Stimulated activated CD8-positive, alpha-beta memory T cell treated with anti-CD3 and anti-CD28 coated beads, Interleukin-4, amount 100 ng/mL, for 48 hours (primary cell): ENCODE measurements around the gene KIR3DL2.
"Not testable (repeated sequence)": the region's sequence is repeated elsewhere in the genome, so short reads cannot be mapped to it uniquely, and the experiment has no call there.

Experiments
- DNase-seq: peaks from one replicate; pipeline ENCODE4 v3.0.0-alpha.2; 2020

Gene KIR3DL2

DNA sequence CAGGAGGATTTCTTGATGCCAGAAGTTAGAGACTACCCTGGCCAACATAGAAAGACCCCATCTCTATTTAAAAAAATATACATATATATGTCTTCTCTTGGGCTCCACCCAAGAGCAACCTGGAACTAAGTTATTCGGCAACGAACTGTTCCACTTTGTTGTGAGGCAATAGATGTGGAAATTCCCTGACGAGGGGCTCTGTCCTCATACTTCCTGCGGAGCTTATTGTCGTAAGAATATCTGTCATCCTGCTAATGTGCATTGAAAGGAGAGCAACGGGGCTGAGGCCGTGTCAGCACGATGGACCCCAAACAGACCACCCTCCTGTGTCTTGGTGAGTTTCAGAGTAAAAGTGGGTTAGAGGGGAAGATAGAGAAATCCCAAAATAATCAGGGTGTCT, 23.7 kb downstream of the KIR3DL2 start, which contains the start of gene FCAR:
Gene FCAR, plus strand, starts transcription at position 246 of the 400 bp plus-strand sequence. Its CDS starts 55 bp downstream, at position 301.
- no peak for DNase-seq

DNA sequence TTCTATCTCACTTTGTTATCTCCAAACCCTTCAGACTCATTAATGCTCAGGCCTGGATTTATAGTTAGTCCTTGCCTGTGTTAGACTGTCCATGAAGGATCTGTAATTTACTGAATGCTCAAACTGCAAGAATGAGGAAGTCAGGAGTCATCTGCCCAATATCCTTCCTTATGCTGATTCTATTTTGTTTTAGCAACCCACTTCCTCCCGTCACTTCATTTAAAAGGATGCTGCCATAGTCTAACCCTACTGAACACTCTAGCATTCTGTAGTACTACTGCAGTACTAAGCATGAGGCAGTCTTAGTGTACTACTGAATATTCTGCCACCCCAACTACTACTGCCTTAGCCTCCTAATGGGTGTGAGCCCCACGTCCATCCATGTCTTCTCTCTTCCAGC, 25.3 kb downstream of the KIR3DL2 start:
- DNase-seq, result no peak

DNA sequence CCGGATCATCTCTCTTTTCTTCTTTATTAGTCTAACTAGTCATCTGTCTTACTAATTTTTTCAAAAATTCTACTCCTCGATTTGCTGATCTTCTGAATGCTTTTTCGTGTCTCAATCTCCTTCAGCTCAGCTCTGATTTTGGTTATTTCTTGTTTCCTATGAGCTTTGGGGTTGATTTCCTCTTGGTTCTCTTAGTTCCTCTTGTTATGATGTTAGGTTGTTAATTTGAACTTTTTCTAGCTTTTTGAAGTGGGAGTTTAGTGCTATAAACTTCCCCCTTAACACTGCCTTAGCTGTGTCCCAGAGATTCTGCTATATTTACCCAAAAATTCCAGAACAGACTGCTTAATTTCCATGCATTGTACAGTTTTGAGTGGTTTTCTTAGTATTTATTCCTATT, 27.2 kb downstream of the KIR3DL2 start:
- no peak for DNase-seq

DNA sequence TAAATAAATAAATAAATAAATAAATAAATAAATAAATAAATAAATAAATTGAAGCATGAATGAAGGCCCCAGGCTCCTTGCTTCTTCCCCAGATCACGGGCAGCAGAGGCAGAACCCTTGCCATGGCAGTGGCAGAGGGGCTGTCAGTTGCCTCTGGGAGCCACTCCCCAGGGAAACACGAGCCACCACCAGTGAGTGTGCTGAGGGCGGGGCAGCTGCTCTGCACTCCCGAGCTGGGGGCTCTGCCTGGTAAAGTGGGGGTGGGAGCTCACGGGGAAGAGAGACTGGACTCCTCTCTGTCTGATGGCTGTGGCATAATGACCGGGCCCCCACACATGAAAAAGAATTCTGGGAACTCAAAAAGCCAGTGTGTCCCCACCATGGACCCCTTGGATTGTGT, 31.6 kb downstream of the KIR3DL2 start:
- DNase-seq, result no peak

DNA sequence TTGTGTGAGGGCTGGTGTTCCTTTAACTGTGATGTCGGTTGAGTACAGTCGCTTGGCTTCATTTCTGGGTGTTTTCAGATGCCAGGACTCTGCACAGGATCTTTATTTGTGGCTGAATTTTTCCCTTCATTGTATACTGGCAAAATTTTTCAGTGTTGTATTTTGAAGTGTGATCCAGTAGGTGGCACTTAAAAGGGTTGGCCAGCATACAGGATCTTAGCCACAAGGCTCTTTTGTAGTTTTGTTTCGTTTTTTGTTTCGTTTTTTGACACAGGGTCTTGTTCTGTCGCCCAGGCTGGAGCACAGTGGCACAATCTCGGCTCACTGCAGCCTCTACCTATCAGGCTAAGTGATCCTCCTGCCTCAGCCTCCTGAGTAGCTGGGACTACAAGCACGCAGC, 32.5 kb downstream of the KIR3DL2 start:
- no peak for DNase-seq

DNA sequence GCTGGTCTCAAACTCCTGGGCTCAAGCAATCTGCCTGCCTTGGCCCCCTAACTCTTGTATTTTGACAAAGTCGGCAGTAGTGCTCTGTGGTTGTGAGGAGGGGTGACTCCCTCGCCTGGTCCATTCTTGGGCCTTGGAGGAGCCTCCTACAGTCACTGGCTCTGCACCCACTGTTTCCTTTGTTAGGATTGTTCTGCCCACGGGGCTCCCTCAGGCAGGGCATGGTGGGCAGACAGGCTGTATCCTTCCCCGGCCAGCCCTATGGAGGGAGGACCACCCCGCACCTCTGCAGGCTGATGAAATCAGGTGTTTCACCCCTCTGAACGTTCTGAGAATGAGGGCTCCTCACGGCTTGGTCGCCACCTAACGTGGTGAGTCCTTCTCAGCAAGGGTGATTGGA, 33.0 kb downstream of the KIR3DL2 start:
- no peak for DNase-seq

DNA sequence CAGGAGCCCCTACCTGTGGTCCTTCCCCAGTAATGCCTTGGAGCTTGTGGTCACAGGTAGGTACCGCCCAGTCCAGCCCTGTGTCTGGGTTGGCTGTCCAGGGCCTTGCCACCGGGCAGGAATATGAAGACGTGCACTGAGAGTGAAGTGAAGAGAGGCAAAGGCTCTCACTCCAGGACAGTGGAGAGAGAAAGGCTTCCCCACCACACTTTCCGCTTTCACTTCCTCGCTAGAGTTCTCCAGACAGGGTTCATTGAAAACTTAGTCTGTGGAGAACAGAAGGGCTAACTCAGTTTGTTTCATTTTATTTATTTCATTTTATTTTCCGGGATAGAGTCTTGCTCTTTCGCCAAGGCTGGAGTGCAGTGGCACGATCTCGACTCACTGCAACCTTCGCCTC, 38.0 kb downstream of the KIR3DL2 start:
- DNase-seq, result no peak

DNA sequence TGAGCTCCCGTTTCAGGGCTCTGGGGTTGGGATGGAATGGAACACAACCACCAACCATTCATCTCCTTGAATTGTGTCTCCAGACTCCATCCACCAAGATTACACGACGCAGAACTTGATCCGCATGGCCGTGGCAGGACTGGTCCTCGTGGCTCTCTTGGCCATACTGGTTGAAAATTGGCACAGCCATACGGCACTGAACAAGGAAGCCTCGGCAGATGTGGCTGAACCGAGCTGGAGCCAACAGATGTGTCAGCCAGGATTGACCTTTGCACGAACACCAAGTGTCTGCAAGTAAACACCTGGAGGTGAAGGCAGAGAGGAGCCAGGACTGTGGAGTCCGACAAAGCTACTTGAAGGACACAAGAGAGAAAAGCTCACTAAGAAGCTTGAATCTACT, 39.3 kb downstream of the KIR3DL2 start:
- DNase-seq, result no peak

DNA sequence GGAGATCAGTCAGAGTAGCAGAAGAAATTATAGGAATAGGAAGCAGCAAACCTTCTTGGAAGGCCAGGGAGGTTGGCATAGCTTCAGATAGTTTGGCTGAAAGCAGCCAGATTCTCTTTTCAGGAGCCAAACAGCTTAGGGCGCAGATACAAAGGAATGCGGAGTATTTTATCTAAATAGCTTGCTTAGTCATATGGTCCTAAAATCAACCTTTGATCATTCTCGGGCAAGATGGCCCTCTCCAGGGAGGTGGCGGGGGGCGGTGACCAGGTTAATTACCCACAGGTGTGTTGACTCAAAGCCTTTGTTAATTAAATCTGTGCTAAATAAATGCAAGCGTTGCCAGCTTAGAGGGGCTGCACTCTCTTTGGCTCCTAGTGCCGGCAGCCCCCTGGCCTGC, 43.2 kb downstream of the KIR3DL2 start:
- DNase-seq, result no peak

DNA sequence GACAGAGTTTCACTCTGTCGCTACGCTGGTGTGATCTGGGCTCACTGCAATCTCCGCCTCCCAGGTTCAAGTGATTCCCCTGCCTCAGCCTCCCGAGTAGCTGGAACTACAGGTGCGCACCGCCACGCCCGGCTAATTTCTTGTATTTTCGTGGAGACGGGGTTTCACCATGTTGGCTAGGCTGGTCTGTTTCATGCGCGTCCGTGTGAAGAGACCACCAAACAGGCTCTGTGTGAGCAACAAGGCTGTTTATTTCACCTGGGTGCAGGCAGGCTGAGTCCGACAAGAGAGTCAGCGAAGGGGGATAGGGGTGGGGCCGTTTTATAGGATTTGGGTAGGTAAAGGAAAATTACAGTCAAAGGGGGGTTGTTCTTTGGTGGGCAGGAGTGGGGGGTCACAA, 43.9 kb downstream of the KIR3DL2 start:
- not testable (repeated sequence) for DNase-seq

DNA sequence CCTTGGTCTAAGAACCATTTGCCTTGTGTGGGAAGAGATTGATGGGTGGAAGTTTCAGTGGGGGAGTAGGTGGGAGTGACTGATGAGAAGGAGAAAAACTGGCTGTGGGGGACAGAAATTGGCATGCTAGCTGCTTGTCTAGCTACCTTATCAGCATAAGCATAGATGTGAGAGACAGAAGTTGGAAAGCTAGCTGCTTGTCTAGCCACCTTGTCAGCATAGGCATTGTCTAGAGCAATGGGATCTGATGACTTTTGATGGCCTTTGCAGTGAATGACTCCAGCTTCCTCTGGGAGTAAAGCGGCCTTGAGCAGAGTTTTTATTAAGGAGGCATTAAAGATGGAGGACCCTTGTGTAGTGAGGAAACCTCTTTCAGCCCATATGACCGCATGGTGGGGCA, 45.8 kb downstream of the KIR3DL2 start:
- DNase-seq, result no peak

DNA sequence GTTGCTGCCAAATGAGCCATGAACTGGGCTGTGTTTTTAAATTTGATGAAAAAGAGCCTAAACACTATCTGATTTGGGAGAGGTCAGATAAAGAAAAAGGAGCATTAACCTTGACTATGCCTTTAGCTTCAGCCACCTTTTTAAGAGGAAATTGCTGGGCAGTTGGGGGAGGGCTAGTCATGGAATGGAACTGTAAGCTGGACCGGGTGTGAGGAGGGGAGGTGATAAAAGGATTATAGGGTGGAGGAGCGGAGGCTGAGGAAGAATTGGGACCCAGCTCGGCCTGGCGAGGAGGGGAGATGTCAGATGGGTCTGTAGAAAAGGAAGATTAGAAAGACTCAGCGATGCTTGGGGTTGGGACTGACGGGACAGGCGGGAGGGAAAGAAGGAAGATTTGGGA, 48.4 kb downstream of the KIR3DL2 start:
- not testable (repeated sequence) for DNase-seq

DNA sequence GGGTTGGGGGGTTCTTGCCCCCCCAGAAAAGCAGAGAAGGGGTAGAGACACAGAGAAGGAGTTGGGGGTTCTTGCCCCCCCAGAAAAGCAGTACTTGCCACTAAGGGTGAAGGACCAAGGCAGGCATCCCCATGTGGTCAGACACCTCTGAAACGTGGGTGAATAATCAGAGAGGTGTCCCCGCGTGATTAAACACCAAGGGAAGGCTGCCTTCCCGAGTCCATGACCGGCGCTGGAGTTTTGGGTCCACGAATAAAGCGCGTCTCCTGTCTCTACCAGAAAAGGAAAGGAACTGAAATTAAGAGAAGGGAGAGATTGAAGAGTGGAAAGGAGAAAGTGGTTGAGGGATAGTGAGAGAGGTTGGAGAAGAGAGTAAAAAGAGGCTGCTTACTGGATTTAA, 49.4 kb downstream of the KIR3DL2 start:
- DNase-seq, result not testable (repeated sequence)

DNA sequence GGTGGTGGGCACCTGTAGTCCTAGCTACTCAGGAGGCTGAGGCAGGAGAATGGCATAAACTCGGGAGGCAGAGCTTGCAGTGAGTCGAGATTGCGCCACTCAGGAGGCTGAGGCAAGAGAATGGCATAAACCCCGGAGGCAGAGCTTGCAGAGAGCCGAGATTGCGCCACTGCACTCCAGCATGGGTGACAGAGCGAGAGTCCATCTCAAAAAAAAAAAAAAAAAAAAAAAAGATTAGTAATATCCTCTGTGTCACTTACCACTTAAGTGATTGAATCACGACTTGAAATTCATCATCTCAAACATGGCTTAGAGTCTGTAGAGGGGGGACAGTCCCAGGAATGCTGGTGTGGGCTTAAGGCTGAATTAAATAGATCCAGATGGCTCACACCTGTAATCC, 50.9 kb downstream of the KIR3DL2 start:
- not testable (repeated sequence) for DNase-seq

DNA sequence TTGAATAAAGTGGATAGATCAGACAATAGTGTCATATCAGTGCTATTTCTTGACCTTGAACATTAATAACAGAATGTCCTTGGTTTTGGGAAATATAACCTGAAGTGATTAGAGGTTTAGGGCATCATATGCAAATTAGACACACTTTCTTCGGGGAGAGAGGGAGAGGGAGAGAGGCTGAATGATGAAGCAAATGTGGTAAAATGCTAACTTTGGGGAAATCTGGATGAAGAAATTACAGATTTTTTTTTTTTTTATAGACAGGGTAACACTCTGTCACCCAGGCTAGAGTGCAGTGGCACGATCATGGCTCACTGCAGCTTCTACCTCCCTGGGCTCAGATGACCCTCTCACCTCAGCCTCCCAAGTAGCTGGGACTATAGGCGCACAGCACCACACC, 51.8 kb downstream of the KIR3DL2 start:
- no peak for DNase-seq

DNA sequence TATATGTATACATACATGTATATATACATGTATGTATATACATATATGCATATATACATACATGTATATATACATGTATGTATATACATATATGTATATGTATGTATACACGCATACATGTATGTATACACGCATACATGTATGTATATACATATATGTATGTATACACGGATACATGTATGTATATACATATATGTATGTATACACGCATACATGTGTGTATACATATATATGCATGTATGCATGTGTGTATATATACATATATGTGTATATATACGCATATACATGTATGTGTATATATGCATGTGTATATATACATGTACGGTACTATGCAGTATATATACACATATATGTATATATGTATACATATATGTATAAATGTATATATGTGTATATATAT, 53.1 kb downstream of the KIR3DL2 start:
- DNase-seq, result no peak

DNA sequence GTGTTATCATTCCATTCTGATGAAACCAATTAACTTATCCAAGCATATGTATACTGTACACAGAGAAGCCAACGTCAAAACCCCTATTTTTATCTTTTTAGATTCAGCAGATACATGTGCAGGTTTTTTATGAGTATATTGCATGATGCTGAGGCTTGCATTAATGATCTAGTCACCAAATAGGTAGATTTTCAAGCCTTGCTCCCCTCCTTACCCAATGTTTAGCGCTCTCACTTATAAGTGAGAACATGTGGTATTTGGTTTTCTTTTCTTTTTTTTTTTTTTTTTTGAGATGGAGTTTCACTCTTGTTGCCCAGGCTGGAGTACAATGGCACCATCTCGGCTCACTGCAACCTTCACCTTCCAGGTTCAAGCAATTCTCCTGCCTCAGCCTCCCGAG, 54.0 kb downstream of the KIR3DL2 start:
- not testable (repeated sequence) for DNase-seq

DNA sequence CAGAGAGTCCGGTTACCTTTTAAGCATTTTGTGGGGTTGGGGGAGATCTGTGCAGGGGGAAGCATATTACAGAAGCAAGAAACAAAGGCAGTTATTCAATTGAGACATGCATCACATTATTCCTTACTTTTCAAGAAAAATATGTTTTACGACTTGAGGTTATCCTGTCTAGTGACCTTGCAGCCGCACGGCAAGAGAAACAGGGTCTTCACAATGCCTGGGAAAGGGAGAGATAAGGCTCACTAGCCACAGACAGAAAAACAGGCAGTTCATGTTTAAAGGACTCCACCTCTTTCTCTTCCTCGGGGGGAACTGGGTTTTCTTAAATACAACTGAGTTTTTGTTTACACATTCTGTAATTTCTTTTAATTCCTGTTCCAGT, 55.2 kb downstream of the KIR3DL2 start:
- DNase-seq, result no peak

DNA sequence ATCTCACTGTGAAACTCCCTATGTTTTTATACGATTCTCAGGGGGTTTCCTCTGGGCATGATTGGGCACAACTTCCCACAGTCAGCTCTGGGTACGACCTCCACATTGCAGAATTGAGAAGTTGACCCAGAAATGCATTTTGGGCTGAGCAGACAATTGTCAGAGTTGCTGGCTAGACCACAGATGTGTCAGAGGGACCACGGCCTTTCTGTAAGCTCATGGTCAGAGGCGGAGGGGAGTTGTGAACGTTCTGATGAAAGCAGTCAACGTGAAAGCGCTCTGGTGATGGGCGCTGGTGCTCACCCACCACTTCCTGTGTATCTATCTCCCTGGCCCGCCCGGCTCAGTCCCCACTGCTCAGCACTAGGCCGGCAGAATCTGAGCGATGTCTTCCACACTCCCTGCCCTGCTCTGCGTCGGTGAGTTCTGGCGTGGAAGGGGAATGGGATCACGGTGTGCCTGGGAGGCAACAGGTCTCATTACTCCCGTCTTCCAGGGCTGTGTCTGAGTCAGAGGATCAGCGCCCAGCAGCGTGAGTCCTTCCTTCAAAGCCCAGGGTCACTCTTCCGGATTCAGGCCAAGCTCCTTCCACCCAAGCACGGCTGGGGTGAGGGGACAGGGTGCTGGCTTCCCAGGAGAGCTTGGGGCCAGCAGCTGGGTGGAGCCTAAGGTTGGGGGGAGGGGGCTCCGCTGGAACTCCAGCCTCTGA, 55.7 kb downstream of the KIR3DL2 start, which contains the start of gene NCR1:
Gene NCR1, plus strand, starts transcription at position 346 of the 709 bp plus-strand sequence. Its CDS starts 40 bp downstream, at position 386.
- peak; percentile 47 for DNase-seq

DNA sequence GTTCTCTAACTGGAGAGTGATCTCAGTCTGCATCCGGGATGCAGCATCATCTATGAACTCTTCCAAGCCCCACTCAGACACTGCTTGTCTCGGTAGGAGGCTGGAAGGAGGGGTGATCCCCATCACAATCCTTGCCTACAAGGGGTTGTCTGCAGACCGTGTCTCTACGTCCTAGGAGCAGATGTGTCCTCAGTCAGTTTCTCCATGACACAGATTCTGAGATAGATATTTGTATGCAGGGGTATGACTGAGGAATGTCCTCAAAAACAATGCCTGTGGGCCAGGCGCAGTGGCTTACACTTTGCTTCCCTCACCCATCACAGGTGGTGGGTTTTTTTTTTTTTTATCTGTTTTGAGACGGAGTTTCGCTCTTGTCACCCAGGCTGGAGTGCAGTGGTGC, 56.6 kb downstream of the KIR3DL2 start:
- no peak for DNase-seq

DNA sequence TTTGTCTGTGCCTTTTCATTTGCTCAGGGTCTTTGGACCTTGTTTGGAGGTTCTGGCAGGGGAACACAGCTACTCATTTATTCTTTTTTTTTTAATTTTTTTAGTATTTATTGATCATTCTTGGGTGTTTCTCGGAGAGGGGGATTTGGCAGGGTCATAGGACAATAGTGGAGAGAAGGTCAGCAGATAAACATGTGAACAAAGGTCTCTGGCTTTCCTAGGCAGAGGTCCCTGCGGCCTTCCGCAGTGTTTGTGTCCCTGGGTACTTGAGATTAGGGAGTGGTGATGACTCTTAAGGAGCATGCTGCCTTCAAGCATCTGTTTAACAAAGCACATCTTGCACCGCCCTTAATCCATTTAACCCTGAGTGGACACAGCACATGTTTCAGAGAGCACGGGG, 57.7 kb downstream of the KIR3DL2 start:
- not testable (repeated sequence) for DNase-seq
